DOHH2 (cell line): ENCODE data around the gene TM6SF1.

ENCODE experiments used
- H3F3A ChIP-seq: fragments of 200-600 bp; sonication (generic), shearing (Covaris generic); 2 replicates; pipeline ENCODE4 v1.6.0; 2016; ENCODE audit warnings: antibody characterized with exemption, mild to moderate bottlenecking; ENCODE audit not compliant: control insufficient read depth, insufficient read depth
- H3K27ac ChIP-seq: fragments of 200-600 bp; sonication (generic); 2 replicates; pipeline ENCODE4 v1.5.1; 2014; ENCODE audit warnings: low read depth, mild to moderate bottlenecking, low read length, moderate library complexity
- H3K27me3 ChIP-seq: fragments of 200-600 bp; sonication (generic); 2 replicates; pipeline ENCODE4 v1.6.1; 2014; ENCODE audit warnings: mild to moderate bottlenecking, low read length, mixed read lengths; ENCODE audit not compliant: control insufficient read depth
- H3K36me3 ChIP-seq: fragments of 200-600 bp; sonication (generic); 2 replicates; pipeline ENCODE4 v1.6.1; 2014; ENCODE audit warnings: mild to moderate bottlenecking, low read length, moderate library complexity, mixed read lengths; ENCODE audit not compliant: control insufficient read depth
- H3K4me1 ChIP-seq: fragments of 200-600 bp; sonication (generic); 2 replicates; pipeline ENCODE4 v1.6.1; 2014; ENCODE audit warnings: mild to moderate bottlenecking, low read length, mixed read lengths; ENCODE audit not compliant: control insufficient read depth
- H3K4me2 ChIP-seq: fragments of 200-600 bp; sonication (generic); 2 replicates; pipeline ENCODE4 v1.6.0; 2014; ENCODE audit warnings: mild to moderate bottlenecking, low read length, moderate library complexity
- H3K4me3 ChIP-seq: fragments of 200-600 bp; sonication (generic); 2 replicates; pipeline ENCODE4 v1.5.1; 2014; ENCODE audit warnings: mild to moderate bottlenecking, low read length, mixed read lengths
- H3K79me2 ChIP-seq: fragments of 200-600 bp; sonication (generic); 2 replicates; pipeline ENCODE4 v1.6.1; 2014; ENCODE audit warnings: mild to moderate bottlenecking, low read length, mixed read lengths; ENCODE audit not compliant: control insufficient read depth
- H3K9me2 ChIP-seq: fragments of 200-600 bp; sonication (generic); replicated peaks from 2 replicates; pipeline ENCODE4 v1.6.1; 2014; ENCODE audit warnings: mild to moderate bottlenecking, low read length, mixed read lengths; ENCODE audit not compliant: control insufficient read depth
- H3K9me3 ChIP-seq: fragments of 200-600 bp; sonication (generic); 2 replicates; pipeline ENCODE4 v1.6.1; 2014; ENCODE audit warnings: antibody characterized with exemption, low read length, mixed read lengths; ENCODE audit not compliant: control insufficient read depth, insufficient read depth
- H4K20me1 ChIP-seq: fragments of 200-600 bp; sonication (generic); 2 replicates; pipeline ENCODE4 v1.6.0; 2014; ENCODE audit warnings: low read depth, mild to moderate bottlenecking, antibody characterized with exemption, low read length, moderate library complexity; ENCODE audit not compliant: control insufficient read depth, insufficient read depth
- EZH2phosphoT487 ChIP-seq: fragments of 200-600 bp; sonication (generic); IDR thresholded peaks from 2 replicates; pipeline ENCODE4 v1.6.1; 2017; ENCODE audit warnings: borderline replicate concordance, mild to moderate bottlenecking, antibody characterized with exemption, low read length, moderate library complexity, mixed read lengths
- TF ChIP-seq, protein P1 (sequence below): fragments of 200-600 bp; sonication (generic); IDR thresholded peaks from one replicate; pipeline ENCODE4 v1.5.1; 2014; ENCODE audit warnings: antibody characterized with exemption, mild to moderate bottlenecking, low read depth, low read length; ENCODE audit not compliant: poor library complexity, severe bottlenecking

TM6SF1 gene

GRCh38 chr15:83114856-83115255, 7.4 kb downstream of the TM6SF1 start:
- no peaks in the 10 kb centered on the region for H3K36me3 ChIP-seq
- H3K9me2 ChIP-seq, result no peaks in the 10 kb centered on the region
- TF ChIP-seq EZH2phosphoT487, result no peak
- H4K20me1 ChIP-seq, result no peaks in the 10 kb centered on the region
- no peak overlapping the region for H3K27ac ChIP-seq
- H3K9me3 ChIP-seq, result no peaks in the 10 kb centered on the region
- no peak overlapping the region for H3K4me3 ChIP-seq
- no peaks in the 10 kb centered on the region for H3K4me1 ChIP-seq
- no peaks in the 10 kb centered on the region for H3K27me3 ChIP-seq
- H3F3A ChIP-seq, result no peaks in the 10 kb centered on the region
- no peak overlapping the region for H3K4me2 ChIP-seq
- H3K79me2 ChIP-seq, result no peaks in the 10 kb centered on the region

DNA sequence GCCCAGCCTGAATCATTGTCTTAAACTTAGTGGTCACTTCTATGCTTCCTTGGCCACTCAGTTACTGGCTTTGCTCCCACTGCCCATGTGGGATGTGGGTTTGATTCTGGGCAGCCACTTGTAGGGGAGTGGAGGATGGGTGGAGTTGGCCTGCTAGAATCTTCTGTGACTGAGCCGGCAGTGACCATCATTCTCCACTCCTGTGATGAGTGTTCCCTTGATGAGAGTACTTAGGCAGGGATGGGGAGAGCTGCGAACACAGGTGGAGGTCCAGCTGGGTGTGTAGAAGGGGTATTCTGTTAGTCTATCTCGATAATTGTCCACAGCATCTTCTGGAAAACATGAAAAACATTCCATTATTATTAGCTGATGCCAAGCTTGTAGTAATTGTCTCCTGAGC, 8.0 kb downstream of the TM6SF1 start:
- Histone ChIP-seq H3K4me3 (no peak overlapping the region), H3K36me3 (no peaks in the 10 kb centered on the region), H4K20me1 (no peaks in the 10 kb centered on the region), H3K4me1 (no peaks in the 10 kb centered on the region), H3F3A (no peaks in the 10 kb centered on the region), H3K4me2 (no peak overlapping the region), H3K27me3 (no peaks in the 10 kb centered on the region), H3K9me3 (no peaks in the 10 kb centered on the region), H3K79me2 (no peaks in the 10 kb centered on the region), H3K9me2 (no peaks in the 10 kb centered on the region), H3K27ac (no peak overlapping the region)
- TF ChIP-seq EZH2phosphoT487, result no peak
- TF ChIP-seq, protein P1, sequence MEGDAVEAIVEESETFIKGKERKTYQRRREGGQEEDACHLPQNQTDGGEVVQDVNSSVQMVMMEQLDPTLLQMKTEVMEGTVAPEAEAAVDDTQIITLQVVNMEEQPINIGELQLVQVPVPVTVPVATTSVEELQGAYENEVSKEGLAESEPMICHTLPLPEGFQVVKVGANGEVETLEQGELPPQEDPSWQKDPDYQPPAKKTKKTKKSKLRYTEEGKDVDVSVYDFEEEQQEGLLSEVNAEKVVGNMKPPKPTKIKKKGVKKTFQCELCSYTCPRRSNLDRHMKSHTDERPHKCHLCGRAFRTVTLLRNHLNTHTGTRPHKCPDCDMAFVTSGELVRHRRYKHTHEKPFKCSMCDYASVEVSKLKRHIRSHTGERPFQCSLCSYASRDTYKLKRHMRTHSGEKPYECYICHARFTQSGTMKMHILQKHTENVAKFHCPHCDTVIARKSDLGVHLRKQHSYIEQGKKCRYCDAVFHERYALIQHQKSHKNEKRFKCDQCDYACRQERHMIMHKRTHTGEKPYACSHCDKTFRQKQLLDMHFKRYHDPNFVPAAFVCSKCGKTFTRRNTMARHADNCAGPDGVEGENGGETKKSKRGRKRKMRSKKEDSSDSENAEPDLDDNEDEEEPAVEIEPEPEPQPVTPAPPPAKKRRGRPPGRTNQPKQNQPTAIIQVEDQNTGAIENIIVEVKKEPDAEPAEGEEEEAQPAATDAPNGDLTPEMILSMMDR, result no peak

DNA sequence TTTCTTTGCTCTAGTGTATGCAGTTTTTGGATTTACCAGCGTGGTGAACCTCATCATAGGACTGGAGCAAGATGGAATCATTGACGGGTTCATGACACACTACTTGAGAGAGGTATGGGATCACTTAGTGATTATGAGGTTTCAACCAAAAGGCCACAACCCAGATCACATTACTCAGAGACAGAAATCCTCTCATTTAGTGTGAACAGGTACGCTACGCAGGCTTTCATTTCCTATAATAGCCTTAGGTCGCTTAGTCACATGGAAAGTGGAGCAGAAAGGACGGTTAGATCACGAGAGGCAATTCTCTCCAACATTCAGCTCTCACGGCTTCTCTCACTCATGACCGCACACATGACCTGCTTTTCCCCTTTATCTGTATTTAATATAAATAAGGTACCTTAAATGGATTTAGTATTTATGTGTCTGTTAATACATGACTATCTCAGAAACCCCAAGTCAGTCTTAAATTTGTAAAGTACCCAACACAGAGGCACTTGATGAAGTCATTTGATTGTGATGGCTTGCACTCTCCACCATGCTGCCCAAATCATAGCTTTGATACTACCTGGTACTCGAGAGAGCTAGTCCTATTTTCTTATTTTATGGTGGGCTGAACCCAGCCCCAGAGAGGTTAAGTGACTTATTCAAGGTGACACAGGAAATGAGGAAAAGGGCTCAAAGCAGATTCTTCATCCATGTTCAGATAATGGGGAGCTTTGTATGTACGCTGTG, 8.6 kb downstream of the TM6SF1 start:
- Histone ChIP-seq H3K27me3 (no peaks in the 10 kb centered on the region), H3K9me2 (no peaks in the 10 kb centered on the region), H3K4me2 (no peak overlapping the region), H3K4me1 (no peaks in the 10 kb centered on the region), H3K27ac (no peak overlapping the region), H3K79me2 (no peaks in the 10 kb centered on the region), H3K9me3 (no peaks in the 10 kb centered on the region), H3K4me3 (no peak overlapping the region), H3F3A (no peaks in the 10 kb centered on the region), H3K36me3 (no peaks in the 10 kb centered on the region), H4K20me1 (no peaks in the 10 kb centered on the region)
- TF ChIP-seq EZH2phosphoT487, result no peak
- TF ChIP-seq, protein P1, result no peak

- Histone ChIP-seq H3F3A (no peaks in the 10 kb centered on the region), H4K20me1 (no peaks in the 10 kb centered on the region), H3K4me3 (no peak overlapping the region), H3K27me3 (no peaks in the 10 kb centered on the region), H3K79me2 (no peaks in the 10 kb centered on the region), H3K4me1 (no peaks in the 10 kb centered on the region), H3K36me3 (no peaks in the 10 kb centered on the region), H3K27ac (no peak overlapping the region), H3K9me2 (no peaks in the 10 kb centered on the region), H3K4me2 (no peak overlapping the region), H3K9me3 (no peaks in the 10 kb centered on the region)
- TF ChIP-seq, protein P1, result no peak
- TF ChIP-seq EZH2phosphoT487, result no peak
These were observed 10.9 kb downstream of the TM6SF1 start for GRCh38 chr15:83118291-83118827.
